GM18868 (cell line): ENCODE measurements around the gene ADH1B.
"Not testable (repeated sequence)": the region's sequence is repeated elsewhere in the genome, so short reads cannot be mapped to it uniquely, and the experiment has no call there.

ENCODE experiments used
- ATAC-seq: cut with Tn5 transposase; IDR thresholded peaks from one replicate; pipeline ENCODE4 v1.9.1; 2021; ENCODE audit warnings: mild to moderate bottlenecking, moderate library complexity; ENCODE audit not compliant: unreplicated experiment

ADH1B gene

DNA sequence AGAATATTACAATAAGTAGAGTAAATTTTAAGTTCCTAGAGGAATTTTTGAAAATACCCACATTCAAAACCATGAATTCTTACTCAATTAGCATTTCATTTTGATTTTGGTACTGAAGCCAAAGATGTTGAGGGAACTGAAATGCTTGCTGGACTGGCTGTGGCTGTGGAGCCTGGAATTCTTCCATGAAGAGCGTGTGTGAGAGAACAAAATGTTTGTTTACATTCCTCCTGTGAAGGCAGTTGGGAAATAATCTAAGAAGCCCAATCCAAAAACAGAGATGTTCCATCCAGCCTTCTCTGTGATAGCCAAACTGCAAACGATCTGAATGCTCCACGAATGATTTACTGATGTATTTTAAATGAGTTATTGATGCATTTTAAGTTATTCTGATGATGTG, 3.8 kb upstream of the ADH1B start:
- no peak for ATAC-seq

DNA sequence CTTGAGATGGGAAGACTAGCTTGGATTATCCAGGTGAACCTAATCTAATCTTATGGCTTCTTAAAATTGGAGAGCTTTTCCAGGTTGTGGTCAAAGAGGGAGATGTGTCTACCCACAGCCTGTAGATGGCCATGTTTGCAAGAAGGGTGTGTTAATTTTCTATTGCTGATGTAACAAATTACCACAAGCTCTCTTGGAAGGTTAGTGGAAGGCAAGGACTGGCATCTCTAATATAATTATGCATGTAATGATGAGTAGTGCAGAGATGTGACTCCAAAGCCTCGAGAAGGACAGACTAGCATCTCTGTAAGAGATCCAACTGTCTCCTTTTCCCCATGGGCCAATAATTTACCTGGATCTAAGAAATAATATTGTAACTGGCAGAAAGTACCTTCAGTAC, 3.2 kb upstream of the ADH1B start:
- no peak for ATAC-seq

DNA sequence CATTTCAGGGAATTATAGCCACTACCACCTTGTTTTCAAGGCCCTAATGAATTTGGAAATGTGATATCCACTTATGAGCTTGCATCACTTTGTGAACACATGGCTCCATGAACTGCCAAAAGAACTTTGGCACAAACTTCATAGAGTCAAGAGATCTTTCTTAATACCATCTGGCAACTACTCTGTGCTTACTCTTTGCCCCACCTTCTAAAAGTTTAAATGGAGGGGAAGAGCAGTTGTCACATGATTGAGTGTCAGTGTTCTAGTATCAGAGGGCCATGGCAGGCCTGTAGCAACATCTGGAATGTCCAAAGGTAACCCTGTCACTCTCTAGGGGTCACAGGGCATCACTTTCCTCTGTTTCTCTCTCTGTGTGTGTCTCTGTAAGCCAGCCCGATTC, 2.6 kb upstream of the ADH1B start:
- no peak for ATAC-seq

DNA sequence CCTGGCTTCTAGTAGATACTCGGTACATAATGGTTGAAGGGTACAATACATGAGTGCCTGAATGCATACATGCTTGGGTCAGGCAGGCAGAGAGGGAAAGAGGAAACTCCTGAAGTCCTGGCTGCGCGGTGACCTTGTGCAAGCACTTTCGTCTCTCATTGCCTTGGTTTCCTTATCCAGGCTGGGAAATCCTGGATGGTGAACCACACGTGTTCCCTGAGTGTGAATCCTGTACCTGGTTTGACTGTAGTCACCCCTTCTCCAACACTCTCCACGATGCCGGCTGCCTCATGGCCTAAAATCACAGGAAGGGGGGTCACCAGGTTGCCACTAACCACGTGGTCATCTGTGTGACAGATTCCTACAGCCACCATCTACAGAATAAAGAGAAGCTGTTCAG, 3.4 kb downstream of the ADH1B start:
- not testable (repeated sequence) for ATAC-seq

DNA sequence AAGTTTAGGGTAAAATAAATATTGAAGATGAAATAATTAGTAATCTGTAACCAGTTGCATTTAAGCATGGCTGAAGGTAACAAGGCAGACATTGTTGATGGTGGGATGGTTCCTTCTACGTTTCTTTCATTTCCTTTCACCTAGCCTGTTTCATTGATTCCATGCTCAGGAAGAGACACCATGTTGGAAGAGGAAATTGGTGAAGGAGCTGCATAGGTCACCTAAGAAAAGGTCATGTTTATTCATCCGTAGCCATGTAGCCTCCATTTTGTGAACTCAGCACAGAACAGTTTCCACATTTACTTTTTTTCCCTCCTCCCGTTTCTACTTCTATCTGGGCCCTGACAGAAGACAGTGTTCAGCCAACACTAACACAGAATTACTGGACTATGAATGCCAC, 3.8 kb downstream of the ADH1B start:
- ATAC-seq, result no peak

DNA sequence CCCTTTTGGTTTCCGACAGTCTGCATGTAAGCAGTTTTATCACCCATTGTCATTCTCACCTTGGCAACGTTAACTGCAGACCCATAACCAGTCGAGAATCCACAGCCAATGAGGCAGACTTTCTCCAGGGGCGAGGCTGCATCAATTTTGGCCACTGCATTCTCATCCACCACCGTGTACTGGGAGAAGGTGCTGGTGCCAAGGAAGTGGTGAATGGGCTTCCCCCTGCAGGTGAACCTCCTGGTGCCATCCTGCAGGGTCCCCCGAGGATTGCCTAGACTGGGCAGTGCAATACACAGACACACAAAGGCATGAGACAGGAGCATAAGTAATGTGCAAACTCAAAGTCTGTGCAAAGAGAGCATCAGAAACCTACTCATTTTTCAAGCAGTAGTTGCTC, 5.4 kb downstream of the ADH1B start:
- ATAC-seq, result no peak

DNA sequence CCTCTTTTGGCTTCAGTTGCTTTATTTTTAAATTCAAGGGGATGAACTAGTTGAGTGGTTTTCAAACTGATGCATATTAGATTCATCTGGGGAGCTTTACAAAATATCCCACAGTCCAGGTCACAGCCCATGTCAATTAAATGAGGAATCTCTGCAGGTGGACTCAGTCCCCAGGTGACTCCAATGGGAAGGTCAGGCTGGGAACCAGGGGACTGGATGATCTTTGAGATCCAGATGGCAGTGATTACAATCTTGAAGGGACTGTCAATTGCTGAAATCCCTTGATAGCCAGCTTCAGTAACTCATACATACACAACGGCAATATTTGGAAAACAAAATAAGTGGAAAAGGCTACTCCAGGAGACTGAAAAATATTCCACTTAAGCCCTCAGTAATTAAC, 7.0 kb downstream of the ADH1B start:
- ATAC-seq, result no peak

DNA sequence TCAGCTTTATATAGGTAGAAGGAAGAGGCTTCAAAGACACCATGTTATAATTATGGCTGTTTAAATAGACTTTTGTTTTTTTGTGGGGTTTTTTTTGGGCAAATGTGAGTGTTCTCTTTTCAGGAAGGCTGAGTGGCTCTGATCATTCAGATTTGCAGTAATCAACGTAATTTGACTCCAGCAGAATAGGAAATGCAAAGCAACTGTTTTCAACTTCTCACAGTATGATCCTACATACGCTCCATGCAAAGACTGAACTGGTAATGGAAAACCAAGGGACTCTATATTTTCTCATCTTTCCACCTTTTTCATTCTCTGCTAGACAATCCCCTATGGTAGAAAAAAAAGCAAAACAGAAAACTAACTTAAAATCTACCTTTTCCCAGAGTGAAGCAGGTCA, 10.8 kb downstream of the ADH1B start:
- no peak for ATAC-seq

DNA sequence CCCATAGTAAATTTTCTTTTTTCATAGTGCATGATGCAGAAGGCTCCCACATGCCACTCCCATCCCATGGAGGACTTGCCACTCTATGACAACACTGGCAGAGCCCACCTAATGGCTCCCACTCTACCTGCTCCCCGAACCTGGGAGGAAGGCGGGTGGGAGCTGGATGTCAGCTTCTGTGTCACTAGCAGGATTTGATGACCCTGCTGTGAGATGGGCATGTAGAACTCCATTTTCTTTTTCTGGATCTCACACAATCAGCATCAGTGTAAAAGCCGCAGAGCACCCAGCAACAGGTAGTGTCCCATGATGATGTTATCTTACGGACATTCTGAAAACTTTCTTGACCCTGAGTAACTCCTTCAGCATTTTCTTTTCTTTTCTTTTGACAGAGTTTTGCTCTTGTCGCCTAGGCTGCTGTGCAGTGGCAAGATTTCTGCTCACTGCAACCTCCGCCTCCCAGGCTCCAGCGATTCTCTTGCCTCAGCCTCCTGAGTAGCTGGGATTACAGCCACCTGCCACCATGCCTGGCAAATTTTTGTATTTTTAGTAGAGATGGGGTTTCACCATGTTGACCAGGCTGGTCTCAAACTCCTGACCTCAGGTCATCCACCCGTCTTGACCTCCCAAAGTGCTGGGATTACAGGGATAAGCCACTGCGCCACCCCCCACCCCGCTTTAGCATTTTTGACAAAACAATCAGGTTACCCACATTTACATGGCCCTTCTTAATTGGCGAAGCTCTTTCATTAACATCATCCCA, 15.4 kb downstream of the ADH1B start:
- ATAC-seq, result no peak

DNA sequence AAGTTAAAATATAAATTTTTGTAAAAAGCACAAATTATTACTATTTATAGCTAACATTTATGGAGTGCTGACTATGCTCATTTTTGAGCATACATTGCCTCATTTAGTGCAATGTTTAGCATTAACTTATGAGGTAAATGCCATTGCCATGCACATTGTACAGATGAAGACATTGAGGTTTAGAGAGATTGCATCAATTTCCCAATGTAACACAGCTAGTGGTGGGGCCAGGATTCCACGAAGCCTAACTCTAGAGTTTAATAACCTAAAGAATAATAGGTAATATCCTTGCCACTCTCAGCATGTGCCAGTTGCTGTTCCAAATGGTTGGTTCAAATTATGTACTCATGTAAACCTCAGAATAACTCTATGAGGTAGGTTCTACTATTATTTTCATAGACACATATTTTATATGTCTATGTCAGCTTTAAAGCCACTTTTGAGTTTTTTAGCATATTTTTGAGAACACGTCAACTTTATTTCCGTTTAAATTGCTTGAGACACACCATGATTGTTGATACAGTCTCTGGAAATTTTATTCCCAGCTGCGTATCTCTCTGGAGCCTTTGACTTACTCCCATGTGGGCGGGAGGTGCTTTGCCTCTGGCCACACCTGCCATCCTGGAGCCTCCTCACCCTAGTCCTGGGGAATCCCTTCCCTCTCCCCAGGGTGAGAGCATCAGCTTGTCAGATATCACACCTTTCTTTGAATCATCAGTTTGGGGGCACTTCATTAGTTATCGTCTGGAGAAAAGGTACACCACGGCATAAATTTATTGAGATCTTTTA, 19.6 kb downstream of the ADH1B start:
- ATAC-seq, result no peak

DNA sequence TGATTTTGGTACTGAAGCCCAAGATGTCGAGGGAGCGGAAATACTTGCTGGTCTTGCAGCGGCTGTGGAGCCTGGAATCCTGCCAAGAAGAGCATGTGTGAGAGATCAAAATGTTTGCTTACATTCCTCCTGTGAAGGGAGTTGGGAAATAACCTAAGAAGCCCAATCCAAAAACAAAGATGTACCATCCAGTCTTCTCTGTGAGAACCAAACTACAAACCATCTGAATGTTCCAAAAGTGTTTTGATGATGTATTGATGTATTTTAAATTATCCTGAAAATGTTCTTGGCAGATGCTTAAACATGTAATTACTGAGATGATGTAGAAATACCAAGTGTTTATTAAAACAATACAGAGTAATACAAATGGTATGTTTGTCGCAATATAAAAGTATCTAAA, 20.3 kb downstream of the ADH1B start:
- ATAC-seq, result no peak

DNA sequence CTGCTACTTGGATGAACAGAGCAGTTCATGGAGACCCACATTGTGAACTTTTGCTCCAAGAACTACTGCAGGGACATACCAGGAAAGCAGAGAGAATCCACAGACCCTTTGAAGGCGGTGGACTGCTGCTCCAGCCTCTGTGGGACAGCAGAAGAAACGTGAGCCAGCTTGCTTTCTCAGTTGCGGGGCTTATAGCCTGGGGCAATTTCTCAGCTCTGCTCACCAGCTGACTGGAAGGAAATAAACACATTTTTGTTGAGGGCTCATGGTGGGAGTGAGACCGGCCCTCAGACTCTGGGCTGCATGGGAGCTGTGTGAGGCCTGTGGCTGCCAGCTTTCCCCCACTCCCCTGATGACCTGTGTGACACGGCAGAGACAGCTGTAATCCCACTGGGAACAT, 27.8 kb downstream of the ADH1B start:
- no peak for ATAC-seq

DNA sequence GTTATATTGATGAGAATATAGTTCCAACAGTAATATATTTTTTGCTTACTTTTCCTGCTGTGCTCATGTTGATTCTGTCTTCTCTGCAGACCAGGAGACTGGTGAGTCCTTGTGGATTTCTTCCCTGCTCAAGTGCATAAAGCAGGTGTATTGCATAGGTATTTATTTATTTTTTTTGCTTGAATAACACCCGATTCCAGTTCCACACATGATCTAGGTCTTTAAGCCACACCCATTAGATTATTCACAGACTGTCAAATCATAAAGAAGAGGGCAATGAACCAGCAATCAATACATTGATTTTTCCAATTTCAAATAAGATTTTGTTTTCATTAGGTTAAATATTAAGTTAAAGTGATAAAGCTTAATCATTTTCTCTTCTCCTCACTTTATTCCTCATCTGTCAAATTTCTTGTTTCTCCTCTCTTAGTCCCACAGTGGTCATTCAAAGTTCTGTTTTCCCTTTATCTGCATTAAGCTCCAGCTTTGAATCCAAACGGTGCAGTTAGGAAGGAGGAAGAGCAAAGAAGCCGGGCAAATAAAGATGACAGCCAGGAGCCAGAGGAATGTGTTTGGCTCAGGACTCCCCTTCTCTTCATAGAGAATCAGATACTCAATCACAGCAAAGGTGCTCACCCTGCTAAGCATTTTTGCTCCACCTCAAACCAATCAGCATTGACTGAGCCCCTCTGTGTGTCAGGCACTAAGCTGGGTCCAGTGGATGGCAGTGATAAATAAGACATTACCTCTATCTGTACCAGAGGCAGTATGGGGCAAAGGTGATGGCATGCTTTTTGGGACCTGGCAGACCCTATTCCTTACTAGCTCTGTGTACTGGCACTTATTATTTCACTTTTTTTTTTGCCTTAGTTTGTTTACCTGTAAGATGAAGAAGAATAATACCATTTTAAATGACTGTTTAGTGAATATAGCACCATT, 30.1 kb downstream of the ADH1B start, which contains the start of gene ADH1A:
Gene ADH1A, minus strand, starts transcription at position 138 of the 939 bp plus-strand sequence. Its CDS starts 71 bp downstream, at position 67.
- ATAC-seq, result no peak

DNA sequence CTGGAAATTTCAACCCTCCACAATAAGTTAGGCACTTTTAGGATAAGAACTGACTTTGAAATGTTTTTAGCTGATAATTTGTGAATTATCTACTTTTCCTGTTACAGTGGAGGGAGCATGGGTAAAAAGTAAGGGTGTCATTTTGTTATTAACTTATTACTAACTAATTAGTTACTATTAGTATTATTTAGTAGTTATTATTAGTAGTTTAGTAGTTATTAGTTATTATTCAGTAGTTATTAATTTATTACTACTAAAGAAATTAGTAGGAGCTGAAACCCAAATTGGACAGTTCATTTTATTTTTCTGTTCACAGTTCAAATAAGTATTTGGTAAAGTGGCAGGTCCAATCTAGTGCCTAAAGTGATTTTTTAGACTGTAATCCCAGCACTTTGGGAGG, 35.8 kb downstream of the ADH1B start:
- no peak for ATAC-seq

DNA sequence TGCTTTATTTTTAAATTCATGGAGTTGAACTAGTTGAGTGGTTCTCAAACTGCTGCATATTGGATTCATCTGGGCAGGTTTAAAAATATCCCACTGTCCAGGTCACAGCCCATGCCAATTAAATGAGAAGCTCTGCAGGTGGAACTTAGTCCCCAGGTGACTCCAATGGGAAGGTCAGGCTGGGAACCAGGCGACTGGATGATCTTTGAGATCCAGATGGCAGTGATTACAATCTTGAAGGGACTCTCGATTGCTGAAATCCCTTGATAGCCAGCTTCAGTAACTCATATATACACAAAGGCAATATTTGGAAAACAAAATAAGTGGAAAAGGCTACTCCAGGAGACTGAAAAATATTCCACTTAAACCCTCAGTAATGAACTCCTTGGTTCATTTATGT, 38.5 kb downstream of the ADH1B start:
- no peak for ATAC-seq

DNA sequence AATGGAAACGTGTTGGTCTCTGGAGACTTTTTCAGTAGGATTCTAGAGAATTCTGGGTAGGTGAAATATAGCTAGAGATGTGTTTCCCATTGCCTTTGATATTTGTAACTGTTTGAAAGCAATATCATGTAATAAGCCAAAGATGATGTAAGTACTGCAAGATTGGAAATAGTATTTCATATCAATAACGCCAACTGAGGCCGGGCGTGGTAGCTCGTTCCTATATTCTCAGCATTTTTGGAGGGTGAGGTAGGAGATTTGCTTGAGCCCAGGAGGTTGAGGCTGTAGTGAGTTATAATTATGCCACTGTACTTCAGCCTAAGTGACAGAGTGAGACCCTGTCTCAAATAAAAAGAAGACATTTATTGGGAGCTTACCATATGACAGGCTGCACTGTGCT, 39.9 kb downstream of the ADH1B start:
- ATAC-seq, result no peak

DNA sequence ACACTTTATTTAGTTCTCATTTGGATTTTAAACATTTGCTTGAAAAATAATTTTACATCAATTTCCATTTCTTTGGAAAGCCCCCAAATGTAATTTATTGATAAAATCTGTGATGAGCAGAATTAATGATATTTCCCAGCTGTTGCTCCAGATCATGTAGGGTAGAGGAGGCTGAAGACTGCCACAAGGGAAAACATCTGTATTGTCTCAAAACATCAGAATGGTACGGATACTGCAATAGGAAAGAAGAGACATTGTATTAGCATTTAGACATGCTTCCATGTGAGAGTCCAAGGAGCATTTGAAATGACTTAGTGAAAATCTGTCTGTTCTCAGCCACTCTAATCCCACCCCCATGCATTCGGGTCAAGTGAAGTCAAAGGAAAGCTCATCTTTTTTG, 44.8 kb downstream of the ADH1B start:
- ATAC-seq, result no peak

DNA sequence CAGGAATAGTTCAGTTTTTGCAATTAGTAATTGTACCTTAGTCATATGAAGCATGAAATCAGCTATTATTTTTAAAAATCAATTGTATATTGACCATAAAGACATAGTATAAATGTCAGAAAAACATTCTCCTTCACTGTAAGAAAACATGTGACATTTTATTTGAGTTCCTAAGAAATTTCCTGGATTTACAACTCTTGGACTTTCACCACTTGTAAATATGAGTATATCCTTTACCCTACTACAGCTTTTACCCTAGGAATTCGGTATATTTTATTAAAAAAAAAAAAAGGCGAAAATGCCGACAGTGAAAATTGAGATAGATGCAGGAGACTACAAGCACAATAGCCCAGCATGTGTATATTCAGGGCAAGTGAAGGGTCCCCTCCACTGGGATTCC, 45.3 kb downstream of the ADH1B start:
- no peak for ATAC-seq

DNA sequence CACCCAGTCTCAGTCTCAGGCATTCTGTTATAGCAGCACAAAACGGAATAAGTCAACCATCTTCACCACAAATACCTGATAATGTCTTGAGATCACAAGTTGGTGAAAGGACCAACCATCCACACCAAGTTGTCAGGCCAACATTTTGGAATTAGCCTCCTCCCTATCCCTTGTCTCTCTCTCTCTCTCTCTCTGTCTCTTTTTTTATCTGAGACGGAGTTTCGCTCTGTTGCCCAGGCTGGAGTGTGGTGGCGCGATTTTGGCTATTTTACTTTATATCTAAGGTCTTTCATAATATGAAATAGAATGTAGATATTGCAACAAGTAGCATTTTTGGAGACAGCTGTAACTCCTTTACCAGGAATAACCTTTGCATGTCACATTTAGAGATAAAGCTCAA, 46.2 kb downstream of the ADH1B start:
- ATAC-seq, result no peak

DNA sequence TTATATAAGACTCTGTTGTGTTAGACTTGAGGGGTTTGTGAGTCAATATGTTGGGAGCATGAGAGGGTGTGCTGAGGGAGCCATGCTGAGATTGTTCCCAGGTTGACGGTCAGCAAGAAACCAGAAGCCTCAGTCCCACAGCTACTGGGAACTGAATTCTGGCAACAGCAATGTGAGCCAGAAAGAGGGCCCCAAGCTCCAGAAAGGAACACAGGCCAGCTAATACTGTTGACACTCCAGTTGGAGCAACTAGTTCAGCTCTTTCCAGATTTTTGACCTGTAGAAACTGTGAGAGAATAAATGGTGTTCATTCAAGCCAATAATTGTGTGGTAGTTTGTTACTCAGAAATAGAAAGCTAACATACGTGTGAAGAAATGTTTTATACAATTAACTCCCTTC, 47.5 kb downstream of the ADH1B start:
- no peak for ATAC-seq

DNA sequence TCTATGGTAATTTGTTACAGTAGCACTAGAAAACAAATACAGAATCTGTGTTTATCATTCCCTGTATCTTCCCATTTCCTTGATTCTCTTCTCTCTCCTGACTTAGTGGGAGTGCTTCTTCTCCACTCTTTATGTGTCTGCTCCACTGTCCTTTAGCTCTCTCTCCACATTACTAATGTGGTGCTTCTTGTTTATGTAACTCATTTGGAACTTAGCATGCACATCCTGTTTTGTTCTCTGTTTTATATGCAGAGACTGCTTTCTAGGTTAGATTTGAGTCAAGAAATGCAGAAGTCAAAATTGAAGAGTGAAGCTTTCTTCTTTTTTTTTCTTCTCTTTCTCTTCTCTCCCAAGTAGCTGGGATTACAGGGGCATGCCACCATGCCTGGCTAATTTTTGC, 56.3 kb downstream of the ADH1B start:
- no peak for ATAC-seq
